ENCODE data around the gene IRAK3. TPM values are rescaled to one million over a fixed set of nuclear protein-coding genes. Genes with fewer than 3 reads are reported as not detected.

IRAK3 gene
- total RNA-seq, 4 donors from 2014 or later = 4.3 to 7.8 (median 5.4) TPM

- H3K9me3 ChIP-seq = no peaks in the 10 kb centered on the region
- no peak for ATAC-seq
- no peak overlapping the region for H3K27ac ChIP-seq
- no peaks in the 10 kb centered on the region for H3K4me1 ChIP-seq
- no peak overlapping the region for H3K4me3 ChIP-seq
- no peak for DNase-seq
- in situ Hi-C loops (cut with MboI; ENCODE audit: low sequenced_read_pairs in 4 of 4) (no loop called here), intact Hi-C loops (cut with DNase I; ENCODE audit: low total_unique reads) (no loop called here)
- no peak for TF ChIP-seq POLR2A (IDR thresholded peaks at IDR 0.05)
- no peak for TF ChIP-seq CTCF (IDR thresholded peaks at IDR 0.05 in 4 of 5, conservative IDR thresholded peaks at IDR 0.05 in 1 of 5)
- H3K27me3 ChIP-seq = peaks cover 0 to 3% (median 0%) of the 10 kb centered on the region in 3 donors
- no peaks in the 10 kb centered on the region for H3K36me3 ChIP-seq
Observed at GRCh38 chr12:66196806-66197205, 7.8 kb downstream of the IRAK3 start.

GRCh38 chr12:66197495-66197921, 8.5 kb downstream of the IRAK3 start:
- TF ChIP-seq POLR2A (IDR thresholded peaks at IDR 0.05) (no peak), CTCF (IDR thresholded peaks at IDR 0.05 in 4 of 5, conservative IDR thresholded peaks at IDR 0.05 in 1 of 5) (no peak)
- no peak overlapping the region for H3K27ac ChIP-seq
- DNase-seq = no peak
- H3K27me3 ChIP-seq = peaks cover 0 to 3% (median 0%) of the 10 kb centered on the region in 3 donors
- no peaks in the 10 kb centered on the region for H3K9me3 ChIP-seq
- no peaks in the 10 kb centered on the region for H3K36me3 ChIP-seq
- in situ Hi-C loops (cut with MboI; ENCODE audit: low sequenced_read_pairs in 4 of 4) (no loop called here), intact Hi-C loops (cut with DNase I; ENCODE audit: low total_unique reads) (no loop called here)
- no peak for ATAC-seq
- H3K4me1 ChIP-seq = no peaks in the 10 kb centered on the region
- no peak overlapping the region for H3K4me3 ChIP-seq

- Histone ChIP-seq H3K27me3 (peaks cover 0 to 3% (median 0%) of the 10 kb centered on the region in 3 donors), H3K4me3 (no peak overlapping the region), H3K9me3 (no peaks in the 10 kb centered on the region), H3K36me3 (no peaks in the 10 kb centered on the region), H3K4me1 (no peaks in the 10 kb centered on the region), H3K27ac (no peak overlapping the region)
- intact Hi-C loops (cut with DNase I; ENCODE audit: low total_unique reads) (no loop called here), in situ Hi-C loops (cut with MboI; ENCODE audit: low sequenced_read_pairs in 4 of 4) (no loop called here)
- ATAC-seq = no peak
- no peak for TF ChIP-seq POLR2A (IDR thresholded peaks at IDR 0.05)
- no peak for TF ChIP-seq CTCF (IDR thresholded peaks at IDR 0.05 in 4 of 5, conservative IDR thresholded peaks at IDR 0.05 in 1 of 5)
- no peak for DNase-seq
Observed at GRCh38 chr12:66199141-66199540, 10.1 kb downstream of the IRAK3 start.

- in situ Hi-C loops (cut with MboI; ENCODE audit: low sequenced_read_pairs in 4 of 4) = no loop called here
- H3K27me3 ChIP-seq = peaks cover 0 to 3% (median 0%) of the 10 kb centered on the region in 3 donors
- intact Hi-C loops (cut with DNase I; ENCODE audit: low total_unique reads) = no loop called here
- TF ChIP-seq CTCF (IDR thresholded peaks at IDR 0.05 in 4 of 5, conservative IDR thresholded peaks at IDR 0.05 in 1 of 5) = no peak
- TF ChIP-seq POLR2A (IDR thresholded peaks at IDR 0.05) = no peak
- H3K36me3 ChIP-seq = no peaks in the 10 kb centered on the region
- no peaks in the 10 kb centered on the region for H3K9me3 ChIP-seq
- no peaks in the 10 kb centered on the region for H3K4me1 ChIP-seq
- DNase-seq (no peak), ATAC-seq (no peak)
- H3K27ac ChIP-seq = no peak overlapping the region
- no peak overlapping the region for H3K4me3 ChIP-seq
Observed at GRCh38 chr12:66199831-66200509, 11.0 kb downstream of the IRAK3 start.

- ATAC-seq (no peak), DNase-seq (no peak)
- in situ Hi-C loops (cut with MboI; ENCODE audit: low sequenced_read_pairs in 4 of 4) = no loop called here
- no peaks in the 10 kb centered on the region for H3K4me1 ChIP-seq
- H3K9me3 ChIP-seq = no peaks in the 10 kb centered on the region
- intact Hi-C loops (cut with DNase I; ENCODE audit: low total_unique reads) = no loop called here
- no peak overlapping the region for H3K27ac ChIP-seq
- TF ChIP-seq POLR2A (IDR thresholded peaks at IDR 0.05) (no peak), CTCF (IDR thresholded peaks at IDR 0.05 in 4 of 5, conservative IDR thresholded peaks at IDR 0.05 in 1 of 5) (no peak)
- H3K27me3 ChIP-seq = no peaks in the 10 kb centered on the region
- no peaks in the 10 kb centered on the region for H3K36me3 ChIP-seq
- no peak overlapping the region for H3K4me3 ChIP-seq
Observed at GRCh38 chr12:66203820-66204219, 14.8 kb downstream of the IRAK3 start.

Measured in gastrocnemius medialis (tissue), 4 donors.